GM18519 (cell line): ENCODE measurements around the gene ZNF154.

ENCODE experiments used
- ATAC-seq: cut with Tn5 transposase; IDR thresholded peaks from one replicate; pipeline ENCODE4 v1.9.1; 2021; ENCODE audit warnings: mild to moderate bottlenecking, moderate library complexity; ENCODE audit not compliant: unreplicated experiment, low FRiP score

The ZNF154 gene

GRCh38 chr19:57682226-57682766 is 26.7 kb downstream of the ZNF154 start:
- ATAC-seq, result no peak

DNA sequence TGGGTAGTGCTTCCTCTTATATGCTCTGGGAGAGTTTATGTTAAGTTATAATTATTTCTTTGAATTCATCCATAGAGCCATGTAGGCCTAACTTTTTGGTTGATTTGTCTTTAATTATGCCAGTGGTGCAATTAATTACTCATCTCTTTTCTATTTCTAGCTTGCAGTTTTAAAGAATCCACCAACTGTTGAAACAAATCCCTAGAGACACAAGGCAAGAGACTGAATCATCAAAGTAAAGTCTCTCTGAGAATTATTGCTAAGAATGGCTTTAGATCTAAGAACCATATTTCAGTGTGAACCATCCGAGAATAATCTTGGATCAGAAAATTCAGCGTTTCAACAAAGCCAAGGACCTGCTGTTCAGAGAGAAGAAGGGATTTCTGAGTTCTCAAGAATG is 33.1 kb downstream of the ZNF154 start:
- ATAC-seq, result no peak

- no peak for ATAC-seq
Observed at GRCh38 chr19:57672466-57672865, 36.5 kb downstream of the ZNF154 start.

GRCh38 chr19:57671124-57671895 is 37.7 kb downstream of the ZNF154 start:
- no peak for ATAC-seq

- no peak for ATAC-seq
Observed at GRCh38 chr19:57668635-57669034, 40.4 kb downstream of the ZNF154 start, which contains the start of gene ZSCAN4. TSS of gene ZSCAN4 (plus strand) at chr19:57668935. CDS start at chr19:57676146, 7,211 bp downstream.

DNA sequence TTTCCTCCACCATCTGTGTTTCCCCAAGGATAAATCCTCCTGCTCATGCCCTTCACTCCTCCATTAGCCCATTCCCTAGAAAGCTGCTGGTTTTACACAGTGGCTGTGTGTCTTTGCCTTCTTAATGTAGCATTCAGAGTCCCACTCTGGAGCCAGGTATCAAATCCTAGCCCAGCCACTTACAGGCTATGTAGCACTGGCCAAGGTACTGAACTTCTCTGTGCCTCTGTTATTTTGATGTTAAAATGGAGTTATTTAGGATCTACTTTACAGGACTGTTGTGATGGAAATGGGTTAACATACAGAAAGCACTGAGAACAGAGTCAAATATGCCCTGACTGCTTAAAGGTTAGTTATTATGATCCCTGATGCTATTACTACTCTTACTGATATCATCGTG is 41.8 kb downstream of the ZNF154 start:
- no peak for ATAC-seq

DNA sequence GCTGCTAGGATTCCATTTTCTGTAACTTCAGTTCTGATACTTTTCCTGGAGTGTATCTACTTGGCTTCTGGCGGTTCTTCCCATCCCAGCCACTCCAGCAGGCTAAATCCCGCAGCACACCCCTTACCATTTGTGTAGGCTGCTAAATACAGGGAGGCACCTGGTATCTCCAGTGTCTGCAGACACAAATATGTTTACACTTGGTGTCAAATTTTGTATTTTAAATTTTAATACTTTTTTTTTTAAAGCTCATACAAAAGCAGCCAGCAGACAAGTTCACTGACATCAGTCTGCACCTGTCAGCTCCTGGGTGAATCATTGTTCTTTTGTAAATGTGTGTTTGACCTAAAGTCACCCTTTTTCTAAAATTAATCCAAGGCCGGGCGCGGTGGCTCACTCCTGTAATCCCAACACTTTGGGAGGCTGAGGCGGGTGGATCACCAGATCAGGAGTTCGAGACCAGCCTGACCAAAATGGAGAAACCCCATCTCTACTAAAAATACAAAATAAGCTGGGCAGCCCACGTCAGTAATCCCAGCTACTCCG is 43.7 kb downstream of the ZNF154 start:
- ATAC-seq, result no peak

- no peak for ATAC-seq
Observed at GRCh38 chr19:57664269-57665127, 44.5 kb downstream of the ZNF154 start.

- no peak for ATAC-seq
Observed at GRCh38 chr19:57656346-57656745, 52.7 kb downstream of the ZNF154 start.

DNA sequence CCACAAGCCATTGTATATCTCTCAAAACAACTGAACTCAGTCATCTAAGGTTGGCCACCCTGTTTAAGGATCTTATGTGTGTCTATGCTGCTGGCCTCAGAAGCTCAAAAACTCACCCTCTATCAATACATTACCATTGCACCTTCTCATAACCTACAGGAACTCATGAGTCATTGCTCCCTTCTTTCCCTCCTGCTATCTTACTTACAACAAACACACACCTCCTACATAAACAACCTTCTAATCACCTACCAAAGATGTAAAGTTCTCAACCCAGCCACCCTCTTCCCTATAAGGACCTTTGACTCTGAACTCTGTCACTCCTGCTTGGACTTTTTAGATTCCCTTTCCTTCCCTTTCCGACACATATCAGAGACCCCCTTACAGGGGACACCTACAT is 53.6 kb downstream of the ZNF154 start:
- no peak for ATAC-seq

DNA sequence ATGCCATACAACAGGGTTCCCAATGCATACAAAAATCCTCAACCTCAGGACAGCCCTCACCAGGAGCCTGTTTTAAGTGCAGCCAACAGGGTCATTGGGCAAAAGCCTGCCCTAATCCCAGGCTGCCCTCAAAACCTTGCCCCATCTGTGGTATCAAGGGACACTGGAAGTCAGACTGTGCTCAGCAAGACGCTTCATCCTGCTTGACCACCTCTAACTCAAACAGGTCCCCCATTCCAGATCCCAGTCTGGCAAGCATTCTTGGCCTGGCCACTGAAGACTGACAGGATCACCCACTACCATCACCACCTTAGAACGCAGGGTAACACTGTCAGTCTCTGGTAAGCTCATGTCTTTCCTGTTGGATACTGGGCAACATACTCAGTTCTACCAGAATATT is 55.3 kb downstream of the ZNF154 start:
- ATAC-seq, result no peak

- ATAC-seq, result no peak
Observed at GRCh38 chr19:57651654-57651996, 57.4 kb downstream of the ZNF154 start.

GRCh38 chr19:57648331-57649003 is 60.5 kb downstream of the ZNF154 start:
- ATAC-seq, result no peak
